WTC11 (cell line): ENCODE results near the gene CEP70.

ENCODE experiments used
- CREB1 ChIP-seq: sonication (generic); formaldehyde crosslinking; IDR thresholded peaks from 2 replicates; pipeline ENCODE4 v1.8.0; 2023; ENCODE audit warnings: mild to moderate bottlenecking, missing genetic modification reagents
- CTCF ChIP-seq: fragments of 200-600 bp; IDR thresholded peaks from 2 replicates; pipeline ENCODE4 v1.8.0; 2022; ENCODE audit warnings: antibody characterized with exemption
- JUN ChIP-seq: sonication (generic); formaldehyde crosslinking; IDR thresholded peaks from 2 replicates; pipeline ENCODE4 v1.8.0; 2023; ENCODE audit warnings: mild to moderate bottlenecking, missing genetic modification reagents
- PRRX2 ChIP-seq: fragments of 250-450 bp; sonication (Bioruptor Pico); IDR thresholded peaks from 2 replicates; pipeline ENCODE4 v1.8.0; 2021; ENCODE audit warnings: mild to moderate bottlenecking
- USF1 ChIP-seq: sonication (generic); formaldehyde crosslinking; IDR thresholded peaks from 2 replicates; pipeline ENCODE4 v1.8.0; 2022; ENCODE audit warnings: mild to moderate bottlenecking, missing genetic modification reagents
- ZNF317 ChIP-seq: sonication (generic); formaldehyde crosslinking; IDR thresholded peaks from 2 replicates; pipeline ENCODE4 v1.8.1; 2023; ENCODE audit warnings: low read depth, mild to moderate bottlenecking, moderate library complexity, missing genetic modification reagents, borderline replicate concordance
- TF ChIP-seq, protein P1 (sequence below): sonication (generic); formaldehyde crosslinking; IDR thresholded peaks from 2 replicates; pipeline ENCODE4 v1.8.1; 2023; ENCODE audit warnings: mild to moderate bottlenecking, missing genetic modification reagents, moderate library complexity

- TF ChIP-seq CTCF (no peak), ZNF317 (CRISPR knock-in tag) (no peak), USF1 (CRISPR knock-in tag) (no peak), JUN (no peak), PRRX2 (CRISPR knock-in tag) (no peak), CREB1 (no peak)
- TF ChIP-seq, protein P1, sequence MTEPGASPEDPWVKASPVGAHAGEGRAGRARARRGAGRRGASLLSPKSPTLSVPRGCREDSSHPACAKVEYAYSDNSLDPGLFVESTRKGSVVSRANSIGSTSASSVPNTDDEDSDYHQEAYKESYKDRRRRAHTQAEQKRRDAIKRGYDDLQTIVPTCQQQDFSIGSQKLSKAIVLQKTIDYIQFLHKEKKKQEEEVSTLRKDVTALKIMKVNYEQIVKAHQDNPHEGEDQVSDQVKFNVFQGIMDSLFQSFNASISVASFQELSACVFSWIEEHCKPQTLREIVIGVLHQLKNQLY, result no peak
Observed at GRCh38 chr3:138459619-138460535, 134.2 kb downstream of the CEP70 start.
